Ectodermal cell (in vitro differentiated cells): ENCODE data around the gene MYOG. TPM values are rescaled to one million over a fixed set of nuclear protein-coding genes. Genes with fewer than 3 reads are reported as not detected.

ENCODE experiments used
- H3K27ac ChIP-seq: 2 replicates; pipeline ENCODE4 v1.7.0; 2013; ENCODE audit warnings: mild to moderate bottlenecking, low read depth, low read length; ENCODE audit not compliant: insufficient read depth, poor library complexity, severe bottlenecking
- H3K27me3 ChIP-seq: 2 replicates; pipeline ENCODE4 v1.7.0; 2013; ENCODE audit warnings: mild to moderate bottlenecking, low read length; ENCODE audit not compliant: insufficient read depth, control insufficient read depth, poor library complexity, severe bottlenecking
- H3K36me3 ChIP-seq: one replicate; pipeline ENCODE4 v1.7.0; 2013; ENCODE audit warnings: low read length; ENCODE audit not compliant: control insufficient read depth, insufficient read depth
- H3K4me1 ChIP-seq: one replicate; pipeline ENCODE4 v1.7.0; 2013; ENCODE audit warnings: low read length; ENCODE audit not compliant: control insufficient read depth, insufficient read depth
- H3K4me3 ChIP-seq: 2 replicates; pipeline ENCODE4 v1.7.0; 2013; ENCODE audit warnings: low read depth, low read length, control low read depth; ENCODE audit not compliant: insufficient read depth
- H3K9me3 ChIP-seq: 2 replicates; pipeline ENCODE4 v1.7.0; 2013; ENCODE audit warnings: mild to moderate bottlenecking, low read length, moderate library complexity; ENCODE audit not compliant: control insufficient read depth
- WGBS, 2 experiments: methylation state at CpG; one replicate each; pipeline ENCODE4 v1.1.7; 2013; ENCODE audit warnings: missing lambda C conversion rate in 2 of 2; 5-methylcytosine and 5-hydroxymethylcytosine counted together
- polyA plus RNA-seq, 4 experiments: library from polyadenylated mRNA; stranded (reverse); fragments of 50-300 nt; gene quantifications; one replicate each; pipeline ENCODE4 v1.2.3, GENCODE V29; 2013

The MYOG gene
- polyA plus RNA-seq (2013, experiment 1 of 4), result not detected
- not detected for polyA plus RNA-seq (2013, experiment 2 of 4)
- 0.16 TPM for polyA plus RNA-seq (2013, experiment 3 of 4)
- not detected for polyA plus RNA-seq (2013, experiment 4 of 4)

DNA sequence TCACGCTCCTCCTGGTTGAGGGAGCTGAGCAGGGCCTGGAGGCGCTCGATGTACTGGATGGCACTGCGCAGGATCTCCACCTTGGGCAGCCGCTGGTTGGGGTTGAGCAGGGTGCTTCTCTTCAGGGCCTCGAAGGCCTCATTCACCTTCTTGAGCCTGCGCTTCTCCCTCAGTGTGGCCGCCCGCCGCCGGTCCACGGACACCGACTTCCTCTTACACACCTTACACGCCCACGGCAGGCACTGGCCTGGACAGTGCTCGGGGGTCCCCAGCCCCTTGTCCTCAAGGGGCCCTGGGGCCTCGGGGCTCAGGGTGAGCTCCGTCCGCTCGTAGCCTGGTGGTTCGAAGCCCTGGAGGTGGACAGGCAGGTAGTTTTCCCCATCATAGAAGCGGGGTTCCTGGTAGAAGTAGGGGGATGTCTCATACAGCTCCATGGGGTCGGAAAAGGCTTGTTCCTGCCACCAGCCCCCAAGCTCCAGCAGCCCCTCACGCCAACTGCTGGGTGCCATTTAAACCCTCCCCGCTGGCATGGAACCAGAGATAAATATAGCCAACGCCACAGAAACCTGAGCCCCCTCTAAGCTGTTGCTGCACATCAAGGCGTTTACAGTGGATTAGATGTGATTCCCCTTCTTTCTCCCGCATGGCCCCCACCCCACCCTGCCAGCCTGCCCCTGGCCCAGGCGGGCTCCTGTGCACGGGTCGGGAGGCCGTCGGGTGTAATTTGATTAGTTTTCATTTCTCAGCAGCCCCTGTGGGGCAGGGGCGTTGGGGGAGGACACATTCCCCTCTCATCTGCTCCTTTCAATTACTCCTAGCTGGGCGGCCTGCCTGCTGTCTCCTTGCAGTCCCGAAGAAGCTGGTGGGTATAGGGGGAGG lies at the start of gene MYOG:
MYOG (minus strand) TSS at position 485 of the 879 bp plus-strand sequence; CDS start at position 434, 51 bp downstream.
- peaks cover 38% of the 10 kb centered on the region for H3K4me1 ChIP-seq
- no peaks in the 10 kb centered on the region for H3K9me3 ChIP-seq
- H3K4me3 ChIP-seq, result no peak within 1 kb of the TSS
- no peaks in the 10 kb centered on the region for H3K36me3 ChIP-seq
- 84 to 88% methylated on average over 34 to 35 of the region's 36 CpGs for WGBS, 2 experiments
- H3K27ac ChIP-seq, result no peak within 1 kb of the TSS
- H3K27me3 ChIP-seq, result no peaks in the 10 kb centered on the region

DNA sequence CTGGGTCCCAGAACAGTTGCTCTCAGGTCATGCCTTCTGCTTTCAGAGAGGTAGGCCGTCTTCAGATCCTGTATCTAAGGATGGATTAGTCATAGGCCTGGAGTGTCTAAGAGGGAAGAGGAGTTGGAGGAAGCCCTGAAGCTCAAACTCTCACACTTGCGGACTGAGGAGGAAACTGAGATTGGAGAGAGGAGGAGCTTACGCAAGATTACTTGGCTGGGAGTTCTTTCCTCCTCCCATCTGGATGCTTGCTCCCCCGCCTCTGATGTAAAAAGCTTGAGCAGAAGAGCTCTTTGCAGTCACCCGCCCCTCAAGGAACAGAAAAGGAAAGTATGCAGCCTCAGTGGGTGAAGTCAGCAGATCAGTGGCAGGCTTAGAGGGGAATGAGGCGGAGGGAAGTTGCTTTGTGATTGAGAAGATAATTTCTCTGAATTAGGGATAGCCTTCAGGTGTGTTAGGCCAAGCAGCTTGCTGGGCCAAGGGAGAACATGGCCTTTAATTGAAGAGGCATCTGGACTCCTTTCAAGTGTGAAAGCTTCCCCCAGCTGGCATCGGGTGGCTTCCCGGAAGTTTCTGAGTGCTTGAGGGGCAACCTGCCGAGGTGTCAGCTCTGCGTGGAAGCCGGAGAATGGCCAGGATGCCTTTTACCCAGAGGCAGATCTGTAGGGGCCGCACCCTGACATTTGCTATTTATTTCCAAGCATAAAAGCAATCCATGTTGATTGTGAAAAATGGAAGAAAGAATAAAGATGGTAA lies 48.3 kb upstream of the MYOG start:
- no peaks in the 10 kb centered on the region for H3K36me3 ChIP-seq
- no peak overlapping the region for H3K27ac ChIP-seq
- peaks cover 3% of the 10 kb centered on the region for H3K27me3 ChIP-seq
- no peaks in the 10 kb centered on the region for H3K9me3 ChIP-seq
- WGBS, 2 experiments, result 78 to 82% methylated on average over 11 to 12 of the region's 12 CpGs
- H3K4me3 ChIP-seq, result no peak overlapping the region
- peaks cover 9% of the 10 kb centered on the region for H3K4me1 ChIP-seq

DNA sequence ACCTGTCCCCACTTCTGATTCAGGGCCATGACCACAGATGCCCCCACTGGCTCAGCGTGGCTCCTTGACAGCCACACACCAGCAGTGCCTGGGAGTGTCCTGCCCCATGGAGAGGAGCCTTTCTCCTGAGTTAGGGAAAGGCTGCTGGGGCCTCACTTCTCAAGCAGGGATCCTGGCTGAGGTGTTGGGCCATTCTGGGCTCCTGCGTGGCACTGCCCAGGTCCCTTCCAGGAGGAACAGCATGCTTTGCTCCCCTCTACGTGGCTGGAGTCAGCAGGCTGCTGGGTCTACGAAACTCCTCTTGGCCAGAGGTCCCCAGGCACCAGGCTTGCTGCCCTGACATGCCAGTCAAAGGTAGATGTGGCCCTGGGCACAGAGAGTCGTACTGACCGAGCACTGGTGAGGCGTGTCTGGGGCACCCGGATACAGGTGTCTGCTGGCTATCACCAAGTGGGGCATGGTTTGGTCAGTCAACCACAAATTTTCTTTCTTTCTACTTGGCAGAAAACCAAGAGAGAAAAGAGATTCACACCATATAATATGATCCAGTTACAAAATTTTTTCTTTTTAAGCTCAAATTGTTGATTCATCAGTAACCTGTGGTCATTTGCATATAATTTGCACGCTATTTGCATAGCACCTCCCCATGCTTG lies 45.9 kb upstream of the MYOG start:
- Histone ChIP-seq H3K9me3 (no peaks in the 10 kb centered on the region), H3K27ac (no peak overlapping the region), H3K4me3 (no peak overlapping the region), H3K36me3 (no peaks in the 10 kb centered on the region), H3K27me3 (peaks cover 28% of the 10 kb centered on the region), H3K4me1 (peaks cover 21% of the 10 kb centered on the region)
- 93 to 95% methylated on average over 9 of the region's 9 CpGs for WGBS, 2 experiments

DNA sequence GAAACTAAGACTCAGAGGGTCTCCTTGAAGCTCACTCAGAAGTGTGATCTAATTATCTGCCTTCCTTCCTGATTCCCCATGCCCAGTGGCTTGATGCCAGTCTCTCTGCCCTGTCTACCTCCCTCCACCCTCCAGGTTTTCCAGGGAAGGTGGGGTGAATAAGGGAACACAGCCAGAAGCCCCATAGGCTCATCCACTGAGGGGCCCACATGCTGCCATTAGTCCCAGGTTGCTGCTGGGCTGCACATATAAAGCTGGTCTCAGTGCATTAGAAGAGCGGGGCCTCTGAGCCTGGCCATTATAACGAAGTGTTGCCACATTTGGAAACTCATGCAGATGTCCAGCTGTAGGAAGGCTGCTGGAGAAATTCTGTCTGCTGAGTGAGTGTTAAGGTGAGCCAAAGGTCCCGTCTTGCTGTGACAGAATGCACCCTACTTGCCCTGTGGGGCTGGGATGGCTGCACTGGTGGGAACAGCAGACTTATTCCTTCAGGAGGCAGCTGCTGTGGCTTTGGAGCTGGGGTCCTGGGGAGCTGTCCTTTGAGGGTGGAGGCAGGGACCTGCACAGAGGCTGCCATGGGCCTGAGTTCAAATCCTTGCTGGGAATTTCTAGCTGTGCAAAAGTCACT lies 44.7 kb upstream of the MYOG start:
- Histone ChIP-seq H3K4me1 (peaks cover 25% of the 10 kb centered on the region), H3K36me3 (no peaks in the 10 kb centered on the region), H3K27ac (no peak overlapping the region), H3K4me3 (no peak overlapping the region), H3K27me3 (peaks cover 32% of the 10 kb centered on the region), H3K9me3 (no peaks in the 10 kb centered on the region)
- 93 to 95% methylated on average over 3 of the region's 3 CpGs for WGBS, 2 experiments

DNA sequence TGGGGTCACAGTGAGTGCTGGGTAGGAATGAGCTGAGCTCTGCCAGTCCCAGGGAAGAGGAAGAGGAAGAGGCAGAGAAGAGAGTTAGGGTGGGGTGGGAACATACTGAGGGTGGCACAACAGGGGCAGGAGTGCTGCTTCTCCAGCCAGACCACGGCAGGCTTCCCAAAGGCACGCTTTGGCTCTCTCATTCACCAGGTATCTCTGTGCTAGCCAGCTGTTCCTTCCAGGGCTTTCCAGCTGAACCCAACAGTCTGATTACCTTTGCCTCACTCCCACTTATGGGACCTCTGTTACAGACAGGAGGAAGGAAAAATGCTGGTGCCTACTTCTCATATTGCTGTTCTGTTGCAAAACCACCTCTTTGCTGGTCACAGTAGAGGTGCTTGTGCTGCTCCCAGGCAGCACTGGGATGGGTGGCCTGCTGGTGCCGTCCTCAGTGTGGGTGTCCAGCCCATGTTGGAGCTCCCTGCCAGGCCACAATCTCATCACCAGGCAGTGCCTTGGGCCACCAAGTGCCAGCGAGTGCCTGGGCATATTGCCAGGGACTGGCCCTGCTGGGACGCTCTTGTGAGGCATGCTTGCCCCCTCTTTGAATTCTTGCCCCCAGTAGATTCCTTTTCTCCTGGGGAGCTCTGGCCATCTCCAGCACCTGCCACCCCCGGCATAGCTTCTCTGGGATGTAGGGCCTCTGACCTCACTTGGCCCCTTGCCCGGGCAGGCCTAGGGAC lies 43.9 kb upstream of the MYOG start:
- H3K27ac ChIP-seq, result no peak overlapping the region
- WGBS, 2 experiments, result 91 to 92% methylated on average over 7 of the region's 7 CpGs
- H3K27me3 ChIP-seq, result peaks cover 35% of the 10 kb centered on the region
- no peaks in the 10 kb centered on the region for H3K9me3 ChIP-seq
- H3K4me1 ChIP-seq, result peaks cover 25% of the 10 kb centered on the region
- no peak overlapping the region for H3K4me3 ChIP-seq
- no peaks in the 10 kb centered on the region for H3K36me3 ChIP-seq

DNA sequence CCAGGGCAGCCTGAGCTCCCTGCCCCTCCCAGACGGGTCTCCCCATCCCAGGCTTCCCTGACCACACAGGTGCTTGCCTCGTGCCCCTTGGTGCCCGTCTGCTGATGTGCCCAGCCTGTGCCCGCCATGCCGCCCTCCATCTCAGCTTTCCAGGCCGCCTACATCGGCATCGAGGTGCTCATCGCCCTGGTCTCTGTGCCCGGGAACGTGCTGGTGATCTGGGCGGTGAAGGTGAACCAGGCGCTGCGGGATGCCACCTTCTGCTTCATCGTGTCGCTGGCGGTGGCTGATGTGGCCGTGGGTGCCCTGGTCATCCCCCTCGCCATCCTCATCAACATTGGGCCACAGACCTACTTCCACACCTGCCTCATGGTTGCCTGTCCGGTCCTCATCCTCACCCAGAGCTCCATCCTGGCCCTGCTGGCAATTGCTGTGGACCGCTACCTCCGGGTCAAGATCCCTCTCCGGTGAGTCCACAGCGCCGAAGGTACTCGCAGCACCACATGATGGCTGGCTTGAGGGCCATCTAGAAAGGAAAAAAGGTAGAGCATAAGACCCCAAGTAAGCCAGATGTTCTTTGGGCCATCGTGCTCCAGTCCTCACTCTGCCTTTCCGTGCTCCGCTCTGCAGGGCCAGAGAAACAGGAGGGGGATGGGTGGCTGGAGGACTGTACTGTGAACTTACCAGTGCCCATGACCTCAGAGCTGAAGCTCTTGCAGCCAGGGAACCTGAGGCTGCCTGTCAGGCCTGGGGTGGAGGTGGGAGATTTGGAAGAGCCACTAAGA lies 43.1 kb upstream of the MYOG start:
- peaks cover 20% of the 10 kb centered on the region for H3K4me1 ChIP-seq
- 92 to 94% methylated on average over 29 of the region's 29 CpGs for WGBS, 2 experiments
- peaks cover 35% of the 10 kb centered on the region for H3K27me3 ChIP-seq
- H3K27ac ChIP-seq, result no peak overlapping the region
- no peaks in the 10 kb centered on the region for H3K9me3 ChIP-seq
- H3K4me3 ChIP-seq, result peak overlapping the region; percentile 29
- H3K36me3 ChIP-seq, result no peaks in the 10 kb centered on the region

DNA sequence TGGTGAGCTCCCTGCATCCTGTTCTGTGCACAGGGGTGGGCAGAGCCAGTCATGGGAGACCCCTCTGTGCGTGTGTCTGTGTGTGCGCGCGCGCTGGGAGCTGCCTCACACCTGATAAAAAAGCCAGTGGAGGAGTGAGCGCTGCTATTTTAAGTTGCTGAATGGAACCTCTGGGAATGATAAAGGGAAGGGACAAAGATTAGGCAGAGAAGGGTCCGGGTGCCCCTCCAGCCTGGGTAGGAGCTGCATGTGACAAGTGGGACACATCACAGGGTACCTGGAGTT lies 42.6 kb upstream of the MYOG start:
- 18 to 20% methylated on average over 7 of the region's 7 CpGs for WGBS, 2 experiments
- Histone ChIP-seq H3K36me3 (no peaks in the 10 kb centered on the region), H3K4me1 (peaks cover 20% of the 10 kb centered on the region), H3K9me3 (no peaks in the 10 kb centered on the region), H3K4me3 (peak overlapping the region; percentile 29), H3K27me3 (peaks cover 35% of the 10 kb centered on the region), H3K27ac (no peak overlapping the region)

DNA sequence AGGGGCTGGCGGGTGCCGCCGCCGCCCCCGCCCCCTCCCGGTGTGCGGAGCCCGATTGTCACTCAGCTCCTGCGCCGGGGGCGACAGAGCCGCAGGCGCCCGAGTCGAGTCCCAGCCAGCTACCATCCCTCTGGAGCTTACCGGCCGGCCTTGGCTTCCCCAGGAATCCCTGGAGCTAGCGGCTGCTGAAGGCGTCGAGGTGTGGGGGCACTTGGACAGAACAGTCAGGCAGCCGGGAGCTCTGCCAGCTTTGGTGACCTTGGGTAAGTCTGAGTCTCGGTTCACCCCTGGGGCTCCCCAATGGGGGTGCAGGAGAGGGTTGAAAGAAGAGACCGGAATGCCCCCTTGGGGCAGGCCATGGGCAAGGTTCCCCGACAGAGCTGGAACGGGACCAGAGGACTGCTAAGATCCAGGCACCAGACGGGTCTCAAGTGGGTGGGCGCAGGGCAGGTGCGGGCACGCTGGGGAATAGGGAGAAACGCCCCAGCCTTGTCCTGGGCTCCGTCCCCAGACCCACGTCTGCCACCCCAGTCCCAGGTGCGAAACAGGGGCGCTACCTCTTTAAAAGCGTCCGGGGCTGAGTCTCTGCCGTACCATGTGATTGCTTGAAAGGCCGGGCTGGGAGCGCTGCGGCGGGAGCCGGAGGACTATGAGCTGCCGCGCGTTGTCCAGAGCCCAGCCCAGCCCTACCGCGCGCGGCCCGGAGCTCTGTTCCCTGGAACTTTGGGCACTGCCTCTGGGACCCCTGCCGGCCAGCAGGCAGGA lies 42.0 kb upstream of the MYOG start, which contains the start of gene ADORA1:
ADORA1 (plus strand) TSS at position 61 of the 765 bp plus-strand sequence. CDS start 1,116 bp downstream, outside the sequence.
- H3K9me3 ChIP-seq, result no peaks in the 10 kb centered on the region
- 1 to 2% methylated on average over 51 of the region's 51 CpGs for WGBS, 2 experiments
- peak within 1 kb of the TSS; percentile 29 for H3K4me3 ChIP-seq
- H3K4me1 ChIP-seq, result peaks cover 20% of the 10 kb centered on the region
- H3K27ac ChIP-seq, result no peak within 1 kb of the TSS
- peaks cover 35% of the 10 kb centered on the region for H3K27me3 ChIP-seq
- H3K36me3 ChIP-seq, result no peaks in the 10 kb centered on the region
